NCI-H82 (cell line): ENCODE data around the gene PASK.
A peak's percentile ranks its signal among the peaks of the same experiment; 100 is the strongest.
"Not testable (repeated sequence)": the region's sequence is repeated elsewhere in the genome, so short reads cannot be mapped to it uniquely, and the experiment has no call there.

Experiments
- DNase-seq: peaks from one replicate; lab custom pipeline; 2025; lab: John Stamatoyannopoulos, UW

Gene PASK

GRCh38 chr2:241148891-241149674, at the start of gene PASK:
Gene PASK (minus strand): TSS chr2:241149472. CDS start chr2:241143032, 6,440 bp downstream.
- peak; percentile 99 for DNase-seq

- DNase-seq = no peak
Measured at GRCh38 chr2:241198381-241199279, 49.4 kb upstream of the PASK start.

DNA sequence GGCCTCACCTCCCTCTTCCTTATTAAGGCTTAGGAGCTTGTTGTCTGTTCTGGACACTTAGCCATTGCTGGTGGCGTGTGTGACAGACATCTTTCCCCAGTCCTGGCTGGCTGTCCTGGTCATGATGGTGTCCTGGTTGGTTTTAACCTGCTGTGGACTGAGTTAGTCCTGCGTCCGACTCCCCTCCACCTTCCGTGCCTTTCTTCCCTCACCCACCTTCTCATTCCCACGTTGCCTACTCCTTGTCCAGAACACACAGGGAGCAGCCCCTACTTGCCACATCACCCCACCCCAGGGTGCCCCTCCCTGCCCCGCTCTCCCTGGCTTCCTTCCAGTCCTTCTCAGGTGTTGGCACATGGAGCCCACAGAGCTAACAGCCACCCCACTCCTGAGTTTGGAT, 48.7 kb upstream of the PASK start:
- no peak for DNase-seq

DNA sequence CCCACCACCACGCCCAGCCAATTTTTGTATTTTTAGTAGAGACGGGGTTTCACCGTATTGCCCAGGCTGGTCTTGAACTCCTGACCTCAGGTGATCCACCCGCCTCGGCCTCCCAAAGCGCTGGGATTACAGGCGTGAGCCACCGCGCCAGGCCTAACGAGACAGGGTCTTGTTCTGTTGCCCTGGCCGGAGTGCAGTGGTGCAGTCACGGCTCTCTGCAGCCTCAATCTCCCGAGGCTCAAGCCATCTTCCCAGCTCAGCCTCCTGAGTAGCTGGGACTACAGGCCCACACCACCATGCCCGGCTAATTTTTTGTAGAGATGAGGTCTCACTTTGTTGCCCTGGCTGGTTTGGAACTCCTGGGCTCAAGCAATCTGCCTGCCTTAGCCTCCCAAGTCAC, 48.0 kb upstream of the PASK start:
- not testable (repeated sequence) for DNase-seq

- DNase-seq = no peak
Measured at GRCh38 chr2:241195506-241196130, 46.3 kb upstream of the PASK start.

- no peak for DNase-seq
Measured at GRCh38 chr2:241194811-241195210, 45.5 kb upstream of the PASK start.

DNA sequence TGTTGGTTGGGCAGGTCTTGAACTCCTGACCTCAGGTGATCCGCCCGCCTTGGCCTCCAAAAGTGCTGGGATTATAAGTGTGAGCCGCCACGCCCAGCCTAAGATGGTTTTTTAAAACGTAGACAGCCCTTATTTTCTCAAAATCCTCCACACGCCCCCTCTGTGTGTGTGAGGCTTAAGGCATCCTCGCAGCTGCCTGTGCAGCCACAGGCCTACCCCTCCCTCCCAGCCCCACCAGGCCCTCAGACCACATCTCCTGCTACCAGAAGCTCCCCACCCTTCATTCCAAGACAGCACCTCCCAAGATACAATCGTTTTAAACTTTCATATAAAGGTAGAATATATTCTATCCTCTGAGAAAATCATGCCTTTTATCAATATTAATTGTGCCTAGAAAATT, 44.0 kb upstream of the PASK start:
- no peak for DNase-seq

GRCh38 chr2:241191081-241191480, 41.8 kb upstream of the PASK start:
- DNase-seq = no peak

- DNase-seq = no peak
Measured at GRCh38 chr2:241190291-241190981, 41.2 kb upstream of the PASK start.

DNA sequence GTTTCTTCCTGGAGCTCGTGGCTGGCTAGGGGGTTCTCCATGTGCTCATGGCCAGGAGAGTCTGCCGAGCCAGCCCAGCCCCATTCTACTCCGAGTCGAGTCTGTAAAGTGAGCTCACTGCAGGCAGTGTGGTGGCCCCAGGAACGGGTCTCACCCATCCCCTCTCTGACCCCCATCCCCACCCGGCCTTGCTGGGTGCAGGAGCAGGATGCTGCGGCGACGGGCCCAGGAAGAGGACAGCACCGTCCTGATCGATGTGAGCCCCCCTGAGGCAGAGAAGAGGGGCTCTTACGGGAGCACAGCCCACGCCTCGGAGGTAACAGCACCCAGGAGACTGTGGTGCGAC, 40.6 kb upstream of the PASK start:
- no peak for DNase-seq

- no peak for DNase-seq
Measured at GRCh38 chr2:241189093-241189855, 40.0 kb upstream of the PASK start.

DNA sequence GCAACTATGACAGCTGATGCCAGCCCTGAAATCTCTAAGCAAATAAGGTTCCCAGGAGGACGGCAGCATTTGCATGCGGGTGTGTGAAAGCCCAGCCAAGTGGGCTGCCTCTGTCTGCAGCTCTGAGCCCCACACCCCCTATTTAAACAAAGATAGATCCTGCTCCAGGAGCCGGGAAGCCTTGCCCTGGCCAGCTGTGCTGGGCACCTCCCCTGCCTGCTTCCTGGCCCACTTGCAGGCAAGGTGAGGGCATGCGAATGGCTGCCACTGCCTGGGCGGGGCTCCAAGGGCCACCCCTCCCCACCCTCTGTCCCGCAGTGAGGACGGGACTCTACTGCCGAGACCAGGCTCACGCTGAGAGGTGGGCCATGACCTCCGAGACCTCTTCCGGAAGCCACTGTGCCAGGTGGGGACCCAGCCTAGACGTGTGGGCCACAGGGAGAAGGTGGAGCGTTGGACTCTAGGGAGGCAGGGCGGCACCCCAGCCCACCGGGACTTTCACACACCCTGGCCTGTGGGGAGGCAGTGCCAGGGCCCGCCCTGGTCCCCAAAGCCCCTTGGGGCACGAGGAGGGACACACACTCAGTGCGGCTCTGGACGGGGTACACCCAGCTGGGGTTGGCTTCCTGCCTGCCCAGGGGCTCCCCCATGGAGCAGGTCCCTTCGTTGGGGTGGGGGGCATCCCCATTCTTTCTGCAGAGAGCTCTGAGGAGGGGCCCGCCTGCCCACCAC, 39.3 kb upstream of the PASK start, which contains the start of gene ANO7:
Gene ANO7 (plus strand): TSS at position 317 of the 732 bp plus-strand sequence. CDS start 1,387 bp downstream, outside the sequence.
- DNase-seq = no peak

- DNase-seq = no peak
Measured at GRCh38 chr2:241187918-241188234, 38.6 kb upstream of the PASK start.

DNA sequence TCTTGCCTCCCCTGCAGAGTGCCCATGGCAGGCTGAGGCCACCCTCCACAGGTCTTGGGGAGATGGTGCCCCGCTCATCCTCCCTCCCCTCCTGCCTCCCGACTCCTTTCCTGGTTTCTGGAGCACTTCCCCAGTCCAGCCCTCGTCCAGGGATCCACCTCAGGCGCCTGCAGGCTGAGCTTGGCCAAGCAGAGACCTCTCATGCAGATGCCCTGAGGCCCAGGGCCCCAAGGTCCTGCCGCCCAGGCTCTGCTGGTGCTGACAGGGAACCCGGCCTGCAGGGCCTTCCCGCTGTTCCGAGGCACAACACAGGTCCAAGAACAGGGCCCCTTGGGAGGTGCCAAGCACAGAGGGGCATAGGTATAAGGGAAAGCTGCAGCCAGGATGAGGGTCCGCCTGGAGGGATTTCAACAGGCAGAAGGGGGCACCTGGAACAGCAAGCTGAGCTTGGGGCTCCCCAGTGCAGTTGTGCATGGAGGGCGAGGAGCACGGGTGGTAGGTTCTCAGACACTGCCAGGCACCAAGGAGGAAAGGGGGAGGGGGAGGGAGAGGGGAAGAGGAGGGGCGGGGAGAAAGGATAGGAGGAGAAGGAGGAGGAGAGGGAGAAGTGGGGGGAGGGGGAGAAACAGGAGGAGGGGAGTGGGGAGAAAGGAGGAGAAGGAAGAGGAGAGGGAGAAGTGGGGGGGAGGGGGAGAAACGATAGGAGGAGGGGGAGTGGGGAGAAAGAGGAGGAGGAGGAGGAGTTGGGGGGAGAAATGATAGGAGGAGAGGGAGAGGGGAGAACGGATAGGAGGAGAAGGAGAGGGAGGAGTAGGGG, 38.0 kb upstream of the PASK start:
- peak; percentile 39 for DNase-seq

GRCh38 chr2:241185961-241186360, 36.7 kb upstream of the PASK start:
- DNase-seq = no peak

DNA sequence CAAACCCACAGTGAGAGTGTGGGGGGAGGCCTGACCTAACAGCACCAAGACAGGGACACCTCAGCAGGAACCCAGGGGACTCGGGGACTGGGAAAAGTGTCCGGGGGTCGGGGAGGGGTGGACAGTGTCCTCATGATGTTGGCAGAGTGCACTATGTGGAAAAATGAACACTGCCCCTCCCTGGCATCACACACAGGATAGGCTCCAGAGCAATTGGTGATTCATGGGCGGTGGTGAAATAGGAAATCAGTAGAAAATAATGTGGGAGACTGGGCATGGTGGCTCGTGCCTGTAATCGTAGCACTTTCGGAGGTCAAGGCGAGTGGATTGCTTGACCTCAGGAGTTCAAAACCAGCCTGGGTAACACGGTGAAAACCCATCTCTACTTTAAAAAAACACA, 35.6 kb upstream of the PASK start:
- DNase-seq = no peak

GRCh38 chr2:241183221-241183620, 33.9 kb upstream of the PASK start:
- no peak for DNase-seq

- DNase-seq = no peak
Measured at GRCh38 chr2:241182531-241183133, 33.4 kb upstream of the PASK start.

- no peak for DNase-seq
Measured at GRCh38 chr2:241182126-241182525, 32.9 kb upstream of the PASK start.
